ENCODE measurements around the gene ACTN4.

ACTN4 gene

GRCh38 chr19:38669552-38669951 is 22.1 kb downstream of the ACTN4 start:
- no CpG with 5 or more reads among the region's 5 CpGs for whole genome bisulfite sequencing (ENCODE audit: insufficient coverage, insufficient read length)
- Histone ChIP-seq H3K36me3 (ENCODE audit: control insufficient read depth, insufficient read depth, low read length) (no peaks in the 10 kb centered on the region), H3K27me3 (ENCODE audit: control insufficient read depth, insufficient read depth, low read length) (no peaks in the 10 kb centered on the region), H3K4me3 (ENCODE audit: low read length) (no peak overlapping the region), H3K4me1 (ENCODE audit: control insufficient read depth, insufficient read depth, low read length) (peaks cover 20% of the 10 kb centered on the region), H3K9me3 (ENCODE audit: control insufficient read depth, insufficient read depth, low read length) (no peaks in the 10 kb centered on the region), H3K27ac (ENCODE audit: low read length) (no peak overlapping the region)
- no peak for DNase-seq (ENCODE audit: low read depth, low spot score)

GRCh38 chr19:38670921-38671398 is 23.5 kb downstream of the ACTN4 start:
- no peaks in the 10 kb centered on the region for H3K36me3 ChIP-seq (ENCODE audit: control insufficient read depth, insufficient read depth, low read length)
- no peaks in the 10 kb centered on the region for H3K27me3 ChIP-seq (ENCODE audit: control insufficient read depth, insufficient read depth, low read length)
- H3K4me1 ChIP-seq (ENCODE audit: control insufficient read depth, insufficient read depth, low read length): peaks cover 14% of the 10 kb centered on the region
- no CpG with 5 or more reads among the region's 3 CpGs for WGBS (ENCODE audit: insufficient coverage, insufficient read length)
- H3K27ac ChIP-seq (ENCODE audit: low read length): no peak overlapping the region
- no peak for DNase-seq (ENCODE audit: low read depth, low spot score)
- H3K4me3 ChIP-seq (ENCODE audit: low read length): no peak overlapping the region
- no peaks in the 10 kb centered on the region for H3K9me3 ChIP-seq (ENCODE audit: control insufficient read depth, insufficient read depth, low read length)

DNA sequence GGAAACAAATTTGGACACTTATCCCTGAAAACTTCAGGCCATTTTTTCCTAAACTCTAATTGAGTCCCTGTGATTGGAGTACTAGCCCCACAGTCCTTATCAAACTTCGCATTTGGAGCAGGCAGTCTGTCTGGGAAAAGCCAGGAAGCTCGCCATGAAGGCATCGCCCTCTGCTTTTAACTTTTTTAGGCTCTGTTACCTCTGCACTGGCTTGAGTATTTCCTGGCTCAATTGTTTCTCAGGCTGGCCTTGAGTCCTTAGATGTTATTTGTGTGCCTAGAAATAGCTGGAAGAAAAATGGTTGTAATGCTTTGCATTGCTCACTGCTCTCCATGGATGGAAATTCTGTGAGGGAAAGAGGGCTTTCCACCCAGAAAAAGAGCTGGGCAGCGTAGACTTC is 24.2 kb downstream of the ACTN4 start:
- no CpG with 5 or more reads among the region's 4 CpGs for WGBS (ENCODE audit: insufficient coverage, insufficient read length)
- H3K4me3 ChIP-seq (ENCODE audit: low read length): no peak overlapping the region
- no peaks in the 10 kb centered on the region for H3K9me3 ChIP-seq (ENCODE audit: control insufficient read depth, insufficient read depth, low read length)
- no peak for DNase-seq (ENCODE audit: low read depth, low spot score)
- no peaks in the 10 kb centered on the region for H3K27me3 ChIP-seq (ENCODE audit: control insufficient read depth, insufficient read depth, low read length)
- peaks cover 14% of the 10 kb centered on the region for H3K4me1 ChIP-seq (ENCODE audit: control insufficient read depth, insufficient read depth, low read length)
- H3K36me3 ChIP-seq (ENCODE audit: control insufficient read depth, insufficient read depth, low read length): no peaks in the 10 kb centered on the region
- H3K27ac ChIP-seq (ENCODE audit: low read length): no peak overlapping the region

GRCh38 chr19:38673030-38673429 is 25.6 kb downstream of the ACTN4 start:
- Histone ChIP-seq H3K9me3 (ENCODE audit: control insufficient read depth, insufficient read depth, low read length) (no peaks in the 10 kb centered on the region), H3K4me1 (ENCODE audit: control insufficient read depth, insufficient read depth, low read length) (peaks cover 11% of the 10 kb centered on the region), H3K27ac (ENCODE audit: low read length) (no peak overlapping the region), H3K27me3 (ENCODE audit: control insufficient read depth, insufficient read depth, low read length) (no peaks in the 10 kb centered on the region), H3K36me3 (ENCODE audit: control insufficient read depth, insufficient read depth, low read length) (no peaks in the 10 kb centered on the region), H3K4me3 (ENCODE audit: low read length) (no peak overlapping the region)
- DNase-seq (ENCODE audit: low read depth, low spot score): no peak
- no CpG with 5 or more reads among the region's 4 CpGs for WGBS (ENCODE audit: insufficient coverage, insufficient read length)

- no peak overlapping the region for H3K4me3 ChIP-seq (ENCODE audit: low read length)
- 0 out of 2 replicates have a peak, but pooled peaks cover 2% of the 10 kb centered on the region for H3K36me3 ChIP-seq (ENCODE audit: control insufficient read depth, insufficient read depth, low read length)
- H3K27ac ChIP-seq (ENCODE audit: low read length): no peak overlapping the region
- DNase-seq (ENCODE audit: low read depth, low spot score): no peak
- no CpG with 5 or more reads among the region's 16 CpGs for WGBS (ENCODE audit: insufficient coverage, insufficient read length)
- H3K27me3 ChIP-seq (ENCODE audit: control insufficient read depth, insufficient read depth, low read length): no peaks in the 10 kb centered on the region
- no peaks in the 10 kb centered on the region for H3K9me3 ChIP-seq (ENCODE audit: control insufficient read depth, insufficient read depth, low read length)
- H3K4me1 ChIP-seq (ENCODE audit: control insufficient read depth, insufficient read depth, low read length): peaks cover 8% of the 10 kb centered on the region
These were observed 27.1 kb downstream of the ACTN4 start for GRCh38 chr19:38674388-38675171.

GRCh38 chr19:38675611-38676010 is 28.2 kb downstream of the ACTN4 start:
- H3K9me3 ChIP-seq (ENCODE audit: control insufficient read depth, insufficient read depth, low read length): no peaks in the 10 kb centered on the region
- WGBS (ENCODE audit: insufficient coverage, insufficient read length): no CpG with 5 or more reads among the region's 5 CpGs
- DNase-seq (ENCODE audit: low read depth, low spot score): no peak
- no peaks in the 10 kb centered on the region for H3K27me3 ChIP-seq (ENCODE audit: control insufficient read depth, insufficient read depth, low read length)
- H3K4me1 ChIP-seq (ENCODE audit: control insufficient read depth, insufficient read depth, low read length): peaks cover 5% of the 10 kb centered on the region; the same call in 1 of the 2 replicates
- no peak overlapping the region for H3K4me3 ChIP-seq (ENCODE audit: low read length)
- H3K36me3 ChIP-seq (ENCODE audit: control insufficient read depth, insufficient read depth, low read length): 0 out of 2 replicates have a peak, but pooled peaks cover 2% of the 10 kb centered on the region
- H3K27ac ChIP-seq (ENCODE audit: low read length): no peak overlapping the region

GRCh38 chr19:38676023-38676877 is 28.8 kb downstream of the ACTN4 start:
- DNase-seq (ENCODE audit: low read depth, low spot score): no peak
- no peak overlapping the region for H3K27ac ChIP-seq (ENCODE audit: low read length)
- no CpG with 5 or more reads among the region's 13 CpGs for WGBS (ENCODE audit: insufficient coverage, insufficient read length)

GRCh38 chr19:38676878-38677646 is 29.6 kb downstream of the ACTN4 start:
- Histone ChIP-seq H3K27me3 (ENCODE audit: control insufficient read depth, insufficient read depth, low read length) (no peaks in the 10 kb centered on the region), H3K9me3 (ENCODE audit: control insufficient read depth, insufficient read depth, low read length) (no peaks in the 10 kb centered on the region), H3K27ac (ENCODE audit: low read length) (no peak overlapping the region), H3K36me3 (ENCODE audit: control insufficient read depth, insufficient read depth, low read length) (0 out of 2 replicates have a peak, but pooled peaks cover 2% of the 10 kb centered on the region), H3K4me1 (ENCODE audit: control insufficient read depth, insufficient read depth, low read length) (peaks cover 3% of the 10 kb centered on the region; the same call in 1 of the 2 replicates), H3K4me3 (ENCODE audit: low read length) (no peak overlapping the region)
- no peak for DNase-seq (ENCODE audit: low read depth, low spot score)
- no CpG with 5 or more reads among the region's 11 CpGs for whole genome bisulfite sequencing (ENCODE audit: insufficient coverage, insufficient read length)

More at GRCh38 chr19:38676023-38676877, 28.8 kb downstream of the ACTN4 start:
- Histone ChIP-seq H3K4me3 (ENCODE audit: low read length) (no peak overlapping the region), H3K36me3 (ENCODE audit: control insufficient read depth, insufficient read depth, low read length) (0 out of 2 replicates have a peak, but pooled peaks cover 2% of the 10 kb centered on the region), H3K4me1 (ENCODE audit: control insufficient read depth, insufficient read depth, low read length) (peaks cover 3% of the 10 kb centered on the region; the same call in 1 of the 2 replicates), H3K9me3 (ENCODE audit: control insufficient read depth, insufficient read depth, low read length) (no peaks in the 10 kb centered on the region), H3K27me3 (ENCODE audit: control insufficient read depth, insufficient read depth, low read length) (no peaks in the 10 kb centered on the region)

DNA sequence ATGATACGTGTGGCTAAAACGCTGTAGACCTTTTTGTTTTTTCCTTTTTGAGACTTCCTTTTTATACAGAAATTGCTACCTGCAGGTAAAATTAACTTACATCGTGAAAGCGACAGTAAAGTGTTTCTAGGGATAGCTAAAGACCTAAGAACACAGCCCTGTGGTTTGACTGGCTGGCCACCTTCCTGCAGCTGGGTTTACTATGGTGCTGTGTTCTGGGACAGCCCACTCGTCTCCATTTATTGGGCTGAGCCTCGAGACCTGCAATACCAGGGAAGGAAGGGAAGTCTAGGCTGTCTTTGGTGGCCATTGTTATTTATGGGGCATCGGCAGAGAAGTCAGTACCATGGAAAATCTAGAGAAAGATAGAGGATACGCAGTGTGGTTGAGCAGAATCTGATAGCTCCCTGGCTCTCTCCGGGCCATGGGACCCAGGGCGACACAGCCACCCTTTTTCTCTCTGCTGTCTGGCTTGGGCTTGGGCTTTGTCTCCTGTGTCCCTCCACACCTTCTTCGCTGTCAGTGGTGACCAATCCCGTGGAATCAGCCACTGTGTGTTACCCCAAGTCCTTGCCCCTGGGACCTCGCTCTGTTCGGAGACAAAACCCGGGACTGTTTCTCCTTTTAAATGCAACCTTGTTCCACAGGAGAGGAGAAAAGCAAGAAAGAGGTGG is 30.9 kb downstream of the ACTN4 start:
- Histone ChIP-seq H3K9me3 (ENCODE audit: control insufficient read depth, insufficient read depth, low read length) (no peaks in the 10 kb centered on the region), H3K4me3 (ENCODE audit: low read length) (no peak overlapping the region), H3K4me1 (ENCODE audit: control insufficient read depth, insufficient read depth, low read length) (peaks cover 8% of the 10 kb centered on the region), H3K27me3 (ENCODE audit: control insufficient read depth, insufficient read depth, low read length) (no peaks in the 10 kb centered on the region), H3K27ac (ENCODE audit: low read length) (no peak overlapping the region), H3K36me3 (ENCODE audit: control insufficient read depth, insufficient read depth, low read length) (0 out of 2 replicates have a peak, but pooled peaks cover 2% of the 10 kb centered on the region)
- DNase-seq (ENCODE audit: low read depth, low spot score): no peak
- WGBS (ENCODE audit: insufficient coverage, insufficient read length): no CpG with 5 or more reads among the region's 15 CpGs
